Measurements from ENCODE around the gene HES1.

Gene HES1

DNA sequence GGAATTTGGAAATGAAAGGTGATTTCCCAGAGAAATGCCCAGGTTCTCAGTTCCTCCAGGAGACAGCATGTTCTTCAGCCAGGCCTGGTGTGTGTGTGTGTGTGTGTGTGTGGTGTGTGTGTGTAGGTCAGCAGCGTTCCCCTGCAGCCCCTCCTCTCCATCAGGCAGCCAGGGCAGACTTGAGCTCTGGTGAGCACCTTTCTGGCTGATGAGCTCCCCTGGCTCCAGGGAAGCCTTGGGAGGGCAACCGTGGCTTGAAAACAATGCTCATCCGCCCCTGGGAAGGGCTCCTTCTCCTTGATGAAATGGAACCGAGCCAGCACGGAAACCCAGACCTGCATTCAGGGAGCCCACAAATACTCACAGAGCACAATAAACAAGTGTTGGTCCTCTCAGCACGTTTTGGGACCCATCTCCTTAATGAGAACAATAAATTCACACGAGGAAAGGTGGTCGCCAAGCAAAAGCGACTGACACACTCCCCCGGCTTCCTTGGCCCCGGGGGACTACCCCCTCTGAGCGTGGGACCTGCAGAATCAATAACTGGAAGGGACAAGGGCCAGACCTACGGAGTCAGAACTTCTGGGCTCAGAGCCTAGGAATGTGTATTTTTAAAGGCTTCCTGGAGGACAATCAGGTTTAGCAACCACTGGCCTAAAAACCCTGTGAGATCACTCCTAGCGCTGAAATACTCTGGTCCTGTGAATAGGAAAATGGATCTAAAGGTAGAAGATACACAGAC is 38.6 kb upstream of the HES1 start:
- DNase-seq (ENCODE audit: low spot score in 2 of 2): no peak
- no peaks in the 10 kb centered on the region for H3K36me3 ChIP-seq (replicated peaks)
- no peak overlapping the region for H3K4me3 ChIP-seq
- no peaks in the 10 kb centered on the region for H3K9me3 ChIP-seq
- H3K4me1 ChIP-seq: no peaks in the 10 kb centered on the region; the same call in 1 of the 2 replicates
- in situ Hi-C loops (cut with MboI; ENCODE audit: low sequenced_read_pairs): no loop called here
- H3K27me3 ChIP-seq (ENCODE audit: low read depth): no peaks in the 10 kb centered on the region

DNA sequence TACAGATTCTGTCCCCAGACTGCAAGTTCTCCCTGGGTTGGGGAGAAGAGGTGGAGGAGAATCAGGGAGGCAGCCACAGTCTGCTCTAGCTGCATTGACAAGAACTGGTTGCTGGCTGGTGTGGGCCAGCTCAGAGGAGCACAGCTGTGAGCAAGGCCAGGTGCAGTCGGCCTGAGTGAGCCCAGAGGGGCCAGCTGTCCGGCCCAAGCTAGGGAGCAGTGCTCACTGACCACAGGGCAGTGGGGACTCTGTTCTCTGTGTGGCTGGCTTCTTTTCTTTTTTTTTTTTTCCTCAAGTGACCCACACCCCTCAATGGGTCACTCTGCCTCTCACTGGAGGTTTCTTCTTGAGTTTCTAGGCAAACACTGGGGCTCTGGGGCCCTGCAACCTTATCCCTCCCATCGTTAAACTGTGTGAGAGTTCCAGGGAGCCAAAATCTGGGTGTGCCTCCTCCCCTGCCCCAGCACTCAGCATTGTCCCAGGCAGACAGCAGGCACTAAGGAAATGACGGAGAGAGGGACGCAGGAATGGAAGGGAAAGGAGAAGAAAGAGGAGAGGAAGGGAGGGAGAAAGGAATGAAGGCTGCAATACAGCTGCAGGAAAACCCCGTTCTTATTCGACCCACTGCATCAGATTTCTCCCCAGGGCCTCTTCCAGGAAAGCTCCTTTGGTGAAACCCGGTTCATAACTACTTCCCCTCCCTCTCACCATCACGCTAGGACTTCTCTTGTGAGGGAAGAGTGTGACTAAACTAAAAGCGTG is 37.7 kb upstream of the HES1 start:
- no peaks in the 10 kb centered on the region; the same call in 1 of the 2 replicates for H3K4me1 ChIP-seq
- DNase-seq (ENCODE audit: low spot score in 2 of 2): no peak

DNA sequence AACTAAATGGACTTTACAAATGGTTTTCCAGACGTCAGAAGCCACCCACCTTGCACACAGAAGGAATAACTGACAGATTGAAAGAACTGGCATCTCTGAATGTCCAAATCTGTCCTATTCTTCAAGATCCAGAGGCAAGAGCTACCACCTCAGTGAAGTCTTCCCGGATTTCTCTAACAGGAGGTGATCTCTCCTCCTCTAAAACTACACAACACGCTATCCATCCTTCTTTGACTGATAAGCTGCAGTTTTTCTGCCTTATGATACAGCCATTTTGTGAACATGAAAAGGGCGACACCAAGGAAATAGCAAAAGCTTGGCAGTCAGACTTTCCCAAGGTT is 37.1 kb upstream of the HES1 start:
- Histone ChIP-seq H3K36me3 (replicated peaks) (no peaks in the 10 kb centered on the region), H3K27me3 (ENCODE audit: low read depth) (no peaks in the 10 kb centered on the region), H3K9me3 (no peaks in the 10 kb centered on the region), H3K4me1 (no peaks in the 10 kb centered on the region; the same call in 1 of the 2 replicates), H3K4me3 (no peak overlapping the region)
- no peak for DNase-seq (ENCODE audit: low spot score in 2 of 2)
- in situ Hi-C loops (cut with MboI; ENCODE audit: low sequenced_read_pairs): no loop called here

More for the DNA sequence above, 37.7 kb upstream of the HES1 start:
- in situ Hi-C loops (cut with MboI; ENCODE audit: low sequenced_read_pairs): no loop called here
- Histone ChIP-seq H3K27me3 (ENCODE audit: low read depth) (no peaks in the 10 kb centered on the region), H3K4me3 (no peak overlapping the region), H3K36me3 (replicated peaks) (no peaks in the 10 kb centered on the region), H3K9me3 (no peaks in the 10 kb centered on the region)

DNA sequence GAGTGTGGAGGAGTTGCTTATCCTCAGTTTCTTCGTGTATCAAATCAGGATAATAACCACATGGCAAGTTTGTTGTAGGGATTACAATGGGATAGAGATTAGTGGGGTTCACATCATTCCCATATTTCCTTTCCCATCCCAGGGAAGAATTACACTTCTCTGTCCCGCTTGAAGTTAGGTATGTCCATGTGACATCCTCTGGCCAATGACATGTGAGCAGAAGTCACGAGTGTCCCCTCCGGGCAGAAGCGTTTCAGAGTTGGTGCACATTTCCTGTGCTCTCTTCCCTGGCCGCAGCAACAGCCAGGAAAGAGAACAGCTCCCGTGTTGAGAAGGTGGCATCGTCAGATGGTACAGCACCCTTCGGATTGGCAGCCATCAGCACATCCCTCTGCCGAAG is 36.7 kb upstream of the HES1 start:
- Histone ChIP-seq H3K4me3 (no peak overlapping the region), H3K27me3 (ENCODE audit: low read depth) (no peaks in the 10 kb centered on the region), H3K4me1 (no peaks in the 10 kb centered on the region; the same call in 1 of the 2 replicates), H3K9me3 (no peaks in the 10 kb centered on the region), H3K36me3 (replicated peaks) (no peaks in the 10 kb centered on the region)
- DNase-seq (ENCODE audit: low spot score in 2 of 2): no peak
- in situ Hi-C loops (cut with MboI; ENCODE audit: low sequenced_read_pairs): no loop called here

DNA sequence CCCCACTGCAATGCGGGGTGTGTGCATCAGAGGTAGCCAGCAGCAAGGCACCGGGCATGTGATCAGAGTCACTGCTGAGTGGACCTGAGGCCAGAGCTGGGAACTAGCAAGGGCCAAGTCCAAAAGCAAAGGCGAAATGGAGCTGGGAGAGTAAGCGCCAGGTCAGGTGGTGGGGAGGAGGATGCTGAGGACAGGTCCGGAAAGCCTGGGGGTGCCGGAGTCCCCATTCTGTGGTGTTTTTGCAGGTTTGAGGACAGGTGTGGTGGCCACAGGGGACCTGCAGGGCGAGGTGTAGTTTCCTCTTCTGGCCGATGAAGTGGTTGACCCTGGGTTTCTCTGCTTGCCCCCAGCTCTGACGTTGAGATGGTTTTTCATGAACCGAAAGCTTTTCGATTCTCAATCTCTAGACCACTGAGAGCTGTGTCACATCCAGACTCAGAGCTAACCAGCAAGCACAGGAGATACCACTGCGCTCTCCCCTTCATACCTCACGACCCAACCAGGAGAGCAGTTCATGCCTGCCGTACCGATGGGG is 35.0 kb upstream of the HES1 start:
- Histone ChIP-seq H3K36me3 (replicated peaks) (no peaks in the 10 kb centered on the region), H3K27me3 (ENCODE audit: low read depth) (no peaks in the 10 kb centered on the region), H3K9me3 (no peaks in the 10 kb centered on the region), H3K4me1 (peaks cover 2% of the 10 kb centered on the region), H3K4me3 (no peak overlapping the region)
- in situ Hi-C loops (cut with MboI; ENCODE audit: low sequenced_read_pairs): no loop called here
- no peak for DNase-seq (ENCODE audit: low spot score in 2 of 2)

DNA sequence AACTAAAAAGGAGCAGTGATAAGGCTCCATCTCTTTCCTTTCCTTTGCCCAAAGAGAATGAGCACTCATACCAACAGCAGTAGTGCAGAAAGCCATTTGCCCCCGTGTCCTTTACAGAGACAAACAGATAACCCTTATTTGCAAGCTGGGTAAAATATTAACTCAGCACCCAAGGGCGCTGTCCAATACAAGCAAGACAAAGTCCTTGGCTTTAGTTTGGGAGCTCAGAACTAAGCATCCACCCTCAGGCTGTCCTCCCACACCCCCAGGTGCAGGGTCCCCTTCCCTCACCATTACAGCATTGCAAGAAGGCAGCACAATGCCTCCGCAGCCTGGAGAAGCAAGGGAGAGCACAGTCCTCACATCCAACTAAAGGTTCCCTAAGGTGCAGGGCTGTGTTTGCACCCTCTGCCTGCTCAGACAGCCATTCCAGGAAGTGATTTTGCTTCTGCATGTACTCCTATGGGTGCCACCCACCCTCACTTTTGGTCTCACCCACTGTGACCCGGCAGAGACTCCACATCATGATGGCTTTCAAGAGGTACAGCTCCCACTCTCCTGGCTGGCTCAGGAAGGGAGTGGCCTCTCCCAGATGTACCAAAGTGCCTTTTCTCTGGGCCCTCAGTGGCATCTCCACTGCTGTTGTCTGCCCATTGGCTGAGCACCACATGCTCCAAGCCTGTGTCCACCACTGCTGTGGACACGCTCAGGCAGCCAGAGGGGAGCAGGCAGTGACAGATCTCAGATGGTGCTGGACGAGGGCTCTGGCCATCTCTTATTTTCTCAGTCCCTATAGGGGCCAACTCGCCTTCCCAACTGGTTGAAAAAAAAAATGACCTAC is 34.1 kb upstream of the HES1 start:
- Histone ChIP-seq H3K4me1 (peaks cover 9% of the 10 kb centered on the region), H3K4me3 (no peak overlapping the region)
- in situ Hi-C loops (cut with MboI; ENCODE audit: low sequenced_read_pairs): no loop called here

DNA sequence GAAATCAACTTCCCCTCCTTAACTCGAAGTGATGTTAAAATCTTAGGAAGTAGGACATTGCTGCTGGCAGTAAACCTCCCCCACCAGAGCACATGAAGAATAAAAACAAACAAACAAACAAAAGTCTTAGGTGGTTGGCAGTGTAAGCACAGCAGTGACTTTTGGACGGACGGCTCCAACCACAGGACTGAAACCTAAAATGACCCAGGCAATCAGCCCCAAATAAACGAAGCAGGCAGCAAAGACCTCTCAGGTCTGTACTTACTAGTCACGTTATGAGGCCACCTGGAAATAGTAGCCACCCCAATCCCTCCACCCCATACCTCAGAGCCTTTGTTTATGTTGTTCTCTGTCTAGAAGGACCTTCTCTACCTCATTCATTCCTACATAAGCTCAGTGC is 33.5 kb upstream of the HES1 start:
- no peaks in the 10 kb centered on the region for H3K36me3 ChIP-seq (replicated peaks)
- no peaks in the 10 kb centered on the region for H3K27me3 ChIP-seq (ENCODE audit: low read depth)
- H3K9me3 ChIP-seq: no peaks in the 10 kb centered on the region
- in situ Hi-C loops (cut with MboI; ENCODE audit: low sequenced_read_pairs): no loop called here
- no peak for DNase-seq (ENCODE audit: low spot score in 2 of 2)
- peaks cover 9% of the 10 kb centered on the region for H3K4me1 ChIP-seq
- H3K4me3 ChIP-seq: no peak overlapping the region

More for the DNA sequence above, 34.1 kb upstream of the HES1 start:
- Histone ChIP-seq H3K36me3 (replicated peaks) (no peaks in the 10 kb centered on the region), H3K9me3 (no peaks in the 10 kb centered on the region), H3K27me3 (ENCODE audit: low read depth) (no peaks in the 10 kb centered on the region)
- DNase-seq (ENCODE audit: low spot score in 2 of 2): no peak

DNA sequence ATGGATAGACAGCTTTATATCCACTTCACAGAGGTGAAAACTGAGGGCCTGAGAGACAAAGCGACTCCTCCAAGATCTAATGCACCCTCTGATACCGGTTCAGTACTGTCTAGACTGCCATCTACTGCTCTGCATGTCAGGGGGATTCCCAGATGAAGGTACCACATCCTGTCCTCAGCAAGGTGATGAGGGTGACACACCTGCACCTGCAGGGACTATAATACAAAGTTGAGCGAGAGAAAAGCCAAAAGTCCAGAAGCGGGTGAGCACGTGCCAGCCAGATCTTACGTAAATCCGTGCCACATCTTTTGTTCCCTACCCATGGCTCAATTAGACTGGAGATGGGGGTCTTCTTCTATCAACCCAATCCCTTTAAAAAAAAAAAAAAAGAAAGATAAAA is 32.4 kb upstream of the HES1 start:
- H3K4me3 ChIP-seq: no peak overlapping the region
- no peaks in the 10 kb centered on the region for H3K9me3 ChIP-seq
- DNase-seq (ENCODE audit: low spot score in 2 of 2): no peak
- in situ Hi-C loops (cut with MboI; ENCODE audit: low sequenced_read_pairs): no loop called here
- no peaks in the 10 kb centered on the region; the same call in 1 of the 2 replicates for H3K36me3 ChIP-seq (replicated peaks)
- H3K27me3 ChIP-seq (ENCODE audit: low read depth): no peaks in the 10 kb centered on the region
- H3K4me1 ChIP-seq: peaks cover 11% of the 10 kb centered on the region

DNA sequence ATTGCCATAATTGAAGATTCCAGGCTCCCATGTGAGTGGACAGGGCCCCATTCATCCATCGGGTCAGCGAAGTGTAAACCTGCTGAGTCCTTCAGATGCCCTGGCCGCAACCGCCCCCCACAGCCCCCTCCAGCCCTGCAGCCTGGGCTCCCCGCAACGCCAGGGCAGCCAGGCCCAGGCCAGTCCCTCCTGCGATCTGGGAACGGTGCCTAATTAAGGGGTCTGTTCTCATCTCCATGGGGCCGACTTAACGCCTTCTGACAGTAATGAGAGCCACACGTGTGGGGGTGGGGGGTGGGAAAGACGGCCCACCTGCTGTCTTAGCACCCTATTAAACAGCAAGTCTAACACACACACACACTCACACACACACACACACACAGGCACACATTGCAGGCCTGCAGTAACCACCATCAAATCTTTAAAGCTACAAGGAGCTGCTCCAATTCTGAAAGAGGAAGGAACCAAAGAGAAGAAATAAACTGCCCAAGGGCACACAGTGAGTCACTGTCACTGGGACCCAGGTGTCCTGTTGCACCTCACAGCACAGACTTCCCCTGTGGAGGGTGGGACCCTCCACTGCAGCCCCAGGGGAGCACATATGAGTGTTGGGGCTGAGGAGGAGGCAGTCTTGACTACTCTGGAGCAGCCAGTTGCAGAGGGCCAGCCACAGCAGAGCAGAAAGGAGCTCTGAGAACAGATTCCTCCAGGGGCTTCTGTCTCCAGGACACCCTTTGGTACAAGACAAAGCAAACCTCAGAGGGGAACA is 31.8 kb upstream of the HES1 start:
- H3K27me3 ChIP-seq (ENCODE audit: low read depth): no peaks in the 10 kb centered on the region
- H3K9me3 ChIP-seq: no peaks in the 10 kb centered on the region
- H3K36me3 ChIP-seq (replicated peaks): no peaks in the 10 kb centered on the region; the same call in 1 of the 2 replicates
- H3K4me1 ChIP-seq: peaks cover 11% of the 10 kb centered on the region
- in situ Hi-C loops (cut with MboI; ENCODE audit: low sequenced_read_pairs): no loop called here
- H3K4me3 ChIP-seq: no peak overlapping the region
- no peak for DNase-seq (ENCODE audit: low spot score in 2 of 2)

DNA sequence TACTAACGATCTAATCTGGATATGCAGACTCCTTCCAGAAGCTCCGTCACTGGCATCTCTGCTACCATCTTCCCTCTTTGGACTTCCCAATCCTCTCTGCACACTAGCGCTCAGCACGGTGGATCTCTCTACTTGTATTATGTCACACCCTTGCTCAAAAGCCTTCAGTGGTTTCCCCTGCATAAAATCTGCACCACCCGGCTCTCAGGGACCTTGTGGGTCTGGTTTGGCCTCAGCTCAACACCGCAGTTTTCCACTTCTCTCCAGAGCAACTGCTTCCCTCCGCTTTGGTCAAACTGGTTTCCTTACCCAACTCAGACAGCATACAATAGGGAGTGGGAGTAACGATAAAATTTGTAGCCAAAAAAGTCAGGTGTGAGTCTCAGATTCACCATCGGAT is 30.7 kb upstream of the HES1 start:
- in situ Hi-C loops (cut with MboI; ENCODE audit: low sequenced_read_pairs): no loop called here
- no peaks in the 10 kb centered on the region; the same call in 1 of the 2 replicates for H3K36me3 ChIP-seq (replicated peaks)
- H3K4me1 ChIP-seq: peaks cover 11% of the 10 kb centered on the region
- H3K27me3 ChIP-seq (ENCODE audit: low read depth): no peaks in the 10 kb centered on the region
- H3K4me3 ChIP-seq: no peak overlapping the region
- no peaks in the 10 kb centered on the region for H3K9me3 ChIP-seq
- no peak for DNase-seq (ENCODE audit: low spot score in 2 of 2)

DNA sequence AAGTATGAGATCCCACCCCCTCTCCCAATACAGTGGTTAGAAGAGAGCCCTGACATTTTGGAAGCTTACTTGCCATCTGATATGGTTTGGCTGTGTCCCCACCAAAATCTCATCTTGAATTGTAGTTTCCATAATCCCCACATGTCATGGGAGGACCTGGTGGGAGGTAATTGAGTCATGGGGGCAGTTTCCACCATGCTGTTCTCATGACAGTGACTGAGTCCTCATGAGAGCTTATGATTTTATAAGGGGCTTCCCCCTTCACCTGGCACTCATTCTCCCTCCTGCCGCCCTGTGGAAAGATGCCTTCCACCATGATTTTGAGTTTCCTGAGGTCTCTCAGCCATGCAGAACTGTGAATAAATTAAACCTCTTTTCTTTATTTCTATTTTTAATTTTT is 28.8 kb upstream of the HES1 start:
- Histone ChIP-seq H3K4me3 (no peak overlapping the region), H3K27me3 (ENCODE audit: low read depth) (no peaks in the 10 kb centered on the region), H3K36me3 (replicated peaks) (no peaks in the 10 kb centered on the region; the same call in 1 of the 2 replicates), H3K4me1 (peaks cover 11% of the 10 kb centered on the region), H3K9me3 (no peaks in the 10 kb centered on the region)
- in situ Hi-C loops (cut with MboI; ENCODE audit: low sequenced_read_pairs): no loop called here
- DNase-seq (ENCODE audit: low spot score in 2 of 2): no peak

DNA sequence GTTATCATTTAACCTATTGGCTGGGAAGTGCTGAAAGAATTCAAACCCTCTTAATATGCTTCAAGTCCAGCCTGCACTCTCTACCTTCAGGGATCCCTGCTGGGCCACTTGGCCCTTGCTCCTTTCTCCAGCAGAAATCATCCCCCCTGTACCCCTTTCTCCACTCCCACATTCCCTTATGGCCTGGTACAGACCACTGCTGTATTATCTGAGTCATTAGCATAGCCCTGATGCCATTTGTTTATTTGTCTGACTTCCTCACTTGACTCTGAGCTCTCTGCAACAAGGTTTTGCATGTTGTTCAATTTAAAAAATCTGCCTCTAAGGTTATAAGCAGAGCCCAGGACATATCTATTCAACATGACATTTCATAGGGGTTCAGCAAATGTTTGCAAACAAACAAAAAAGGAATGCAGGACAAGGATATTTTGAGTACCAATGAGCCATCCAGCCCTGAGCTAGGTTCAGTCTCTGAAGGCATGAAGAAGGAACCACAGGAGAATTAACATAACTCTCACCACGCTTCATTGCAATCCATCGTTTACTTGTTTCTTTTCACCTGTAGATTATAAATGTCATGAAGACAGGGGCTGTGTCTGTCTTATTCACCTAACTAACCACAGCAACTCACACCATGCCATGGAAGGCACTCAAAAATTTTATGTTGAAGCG is 26.6 kb upstream of the HES1 start:
- no peak overlapping the region for H3K4me3 ChIP-seq
- peaks cover 11% of the 10 kb centered on the region for H3K4me1 ChIP-seq
- in situ Hi-C loops (cut with MboI; ENCODE audit: low sequenced_read_pairs): no loop called here
- H3K36me3 ChIP-seq (replicated peaks): no peaks in the 10 kb centered on the region; the same call in 1 of the 2 replicates
- no peaks in the 10 kb centered on the region for H3K27me3 ChIP-seq (ENCODE audit: low read depth)
- no peaks in the 10 kb centered on the region for H3K9me3 ChIP-seq
- DNase-seq (ENCODE audit: low spot score in 2 of 2): no peak
